HG03139 (cell line): ENCODE results near the gene ZNF140.

Source experiments
- ATAC-seq: cut with Tn5 transposase; IDR thresholded peaks from one replicate; pipeline ENCODE4 v1.9.1; 2021; ENCODE audit not compliant: unreplicated experiment

The ZNF140 gene

DNA sequence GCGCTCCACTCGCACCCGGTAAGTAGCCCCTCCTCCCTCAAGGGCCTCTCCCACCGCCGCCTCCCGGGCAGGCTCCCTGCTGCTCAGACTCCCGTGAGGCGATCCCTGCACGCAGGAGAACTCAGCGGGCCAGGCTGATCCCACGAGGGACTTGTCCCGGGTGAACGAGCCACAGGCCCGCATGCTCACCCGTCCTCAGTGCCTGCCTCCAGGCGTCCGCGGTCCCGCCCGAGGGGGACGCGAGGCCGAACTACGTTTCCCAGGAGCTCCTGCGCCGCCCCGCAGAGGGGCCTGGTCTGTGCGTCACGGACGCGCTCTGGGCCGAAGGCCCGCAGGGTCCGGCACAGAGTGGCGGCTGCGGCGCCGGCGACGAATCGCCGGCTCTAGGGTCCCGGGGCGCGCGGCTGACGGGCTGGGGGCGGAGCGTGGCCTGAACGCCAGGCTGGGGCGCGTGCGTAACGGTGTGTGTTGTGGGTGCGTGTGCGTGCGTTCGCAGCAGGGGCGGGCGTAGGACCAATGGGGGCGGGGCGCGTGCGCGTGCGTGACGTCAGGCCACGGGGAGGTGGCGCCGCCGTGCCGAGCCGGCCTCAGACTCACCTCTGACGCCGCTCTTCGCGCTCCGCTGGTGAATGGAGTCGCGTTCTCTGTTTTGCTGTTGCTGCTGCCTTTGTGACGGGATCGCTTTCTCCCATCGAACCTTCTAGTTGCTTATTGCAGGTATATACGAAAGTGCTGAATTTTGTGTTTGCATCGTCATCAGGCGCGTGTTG is 49.5 kb downstream of the ZNF140 start, which contains the start of the genes ZNF10 and ZNF891:
TSS of gene ZNF10 (plus strand) at position 590 of the 770 bp plus-strand sequence. CDS start 13,866 bp downstream, outside the sequence.
TSS of gene ZNF891 (minus strand) at position 237 of the 770 bp plus-strand sequence. CDS start 8,356 bp downstream, outside the sequence.
- ATAC-seq: peak; percentile 93

GRCh38 chr12:133130808-133131128 is 50.0 kb downstream of the ZNF140 start:
- peak; percentile 5 for ATAC-seq

DNA sequence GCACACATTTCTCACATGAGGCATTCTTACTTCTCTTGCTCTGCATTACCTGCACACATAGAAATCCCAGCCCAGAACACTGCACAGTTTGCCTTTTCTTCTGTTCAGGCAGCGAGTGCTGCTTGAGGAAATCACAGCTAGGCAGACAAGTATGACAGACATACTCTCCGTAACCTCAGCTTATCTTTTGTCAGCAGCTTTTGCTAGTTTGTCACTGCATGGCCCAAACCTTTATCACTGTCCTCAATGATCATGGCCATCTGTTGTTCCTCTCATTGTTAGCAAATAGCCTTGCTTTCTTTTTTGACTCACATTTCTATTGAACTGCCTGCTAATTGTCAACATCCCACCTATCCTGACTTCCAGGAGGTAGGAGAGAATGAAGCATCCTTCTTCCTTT is 55.0 kb downstream of the ZNF140 start:
- no peak for ATAC-seq

DNA sequence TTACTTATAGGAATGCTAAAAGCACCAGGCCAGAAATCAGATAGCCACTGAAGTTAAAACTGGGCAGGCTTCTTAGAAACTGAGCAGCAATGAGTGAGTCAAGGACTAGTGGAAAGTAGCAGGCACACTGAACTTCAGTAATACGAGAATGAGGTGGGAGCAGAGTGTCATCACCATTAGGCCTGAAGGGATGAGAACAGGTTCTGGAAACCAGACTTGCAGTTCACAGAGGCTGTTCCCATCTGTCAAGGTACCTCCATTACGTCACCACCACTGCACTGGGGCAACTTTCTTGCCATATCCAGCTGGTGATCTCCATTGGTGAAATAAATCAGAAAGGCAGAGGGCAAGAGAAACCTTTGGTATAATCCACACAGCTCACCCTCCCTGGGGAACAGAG is 65.3 kb downstream of the ZNF140 start:
- no peak for ATAC-seq

DNA sequence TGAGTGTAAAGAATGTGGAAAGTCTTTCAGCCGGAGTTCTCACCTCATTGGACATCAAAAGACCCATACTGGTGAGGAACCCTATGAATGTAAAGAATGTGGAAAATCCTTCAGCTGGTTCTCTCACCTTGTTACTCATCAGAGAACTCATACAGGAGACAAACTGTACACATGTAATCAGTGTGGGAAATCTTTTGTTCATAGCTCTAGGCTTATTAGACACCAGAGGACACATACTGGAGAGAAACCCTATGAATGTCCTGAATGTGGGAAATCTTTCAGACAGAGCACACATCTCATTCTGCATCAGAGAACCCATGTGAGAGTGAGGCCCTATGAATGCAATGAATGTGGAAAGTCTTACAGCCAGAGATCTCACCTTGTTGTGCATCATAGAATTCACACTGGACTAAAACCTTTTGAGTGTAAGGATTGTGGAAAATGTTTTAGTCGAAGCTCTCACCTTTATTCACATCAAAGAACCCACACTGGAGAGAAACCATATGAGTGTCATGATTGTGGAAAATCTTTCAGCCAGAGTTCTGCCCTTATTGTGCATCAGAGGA is 75.5 kb downstream of the ZNF140 start:
- ATAC-seq: no peak
